HG03103 (cell line): ENCODE results near the gene TMEM273.

ENCODE experiments used
- ATAC-seq: cut with Tn5 transposase; IDR thresholded peaks from one replicate; pipeline ENCODE4 v1.9.1; 2021; ENCODE audit warnings: low read depth; ENCODE audit not compliant: unreplicated experiment

Gene TMEM273

GRCh38 chr10:49120911-49121310 is 67.3 kb downstream of the TMEM273 start:
- ATAC-seq: no peak

GRCh38 chr10:49119746-49120145 is 68.4 kb downstream of the TMEM273 start:
- no peak for ATAC-seq

- no peak for ATAC-seq
Measured at GRCh38 chr10:49118430-49119074, 69.6 kb downstream of the TMEM273 start.

DNA sequence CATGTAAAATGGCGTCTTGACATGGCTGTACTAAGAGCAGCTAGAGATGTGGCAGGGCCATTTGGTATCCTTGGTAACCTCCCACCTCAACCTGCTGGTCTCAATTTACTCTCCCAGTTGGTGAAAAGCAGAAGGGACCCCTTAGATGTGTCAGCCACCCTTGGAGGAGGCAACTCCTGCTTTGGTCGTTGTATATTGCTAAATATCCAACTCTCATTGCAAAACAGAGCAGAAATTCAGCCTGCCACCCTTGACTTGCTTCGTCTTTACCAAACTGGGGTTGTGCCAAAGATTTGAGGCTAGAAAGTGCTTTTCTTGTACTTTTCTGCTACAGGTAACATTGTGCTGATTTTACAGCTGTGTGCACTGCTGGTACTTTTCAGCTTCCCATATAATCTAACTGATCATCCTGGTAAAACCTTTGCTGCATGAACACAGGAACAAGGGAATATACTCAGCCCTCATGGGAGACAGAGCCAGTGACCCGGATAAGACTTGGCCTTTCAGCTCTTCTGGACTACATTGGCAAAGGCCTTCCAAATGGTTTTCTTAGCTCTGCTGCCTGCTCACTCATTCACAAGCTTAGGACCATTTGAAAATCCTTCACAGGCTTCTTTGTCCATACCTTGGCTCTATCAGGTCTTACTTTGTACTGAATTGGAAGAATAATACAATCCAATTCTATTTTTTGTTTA is 70.7 kb downstream of the TMEM273 start:
- ATAC-seq: no peak

DNA sequence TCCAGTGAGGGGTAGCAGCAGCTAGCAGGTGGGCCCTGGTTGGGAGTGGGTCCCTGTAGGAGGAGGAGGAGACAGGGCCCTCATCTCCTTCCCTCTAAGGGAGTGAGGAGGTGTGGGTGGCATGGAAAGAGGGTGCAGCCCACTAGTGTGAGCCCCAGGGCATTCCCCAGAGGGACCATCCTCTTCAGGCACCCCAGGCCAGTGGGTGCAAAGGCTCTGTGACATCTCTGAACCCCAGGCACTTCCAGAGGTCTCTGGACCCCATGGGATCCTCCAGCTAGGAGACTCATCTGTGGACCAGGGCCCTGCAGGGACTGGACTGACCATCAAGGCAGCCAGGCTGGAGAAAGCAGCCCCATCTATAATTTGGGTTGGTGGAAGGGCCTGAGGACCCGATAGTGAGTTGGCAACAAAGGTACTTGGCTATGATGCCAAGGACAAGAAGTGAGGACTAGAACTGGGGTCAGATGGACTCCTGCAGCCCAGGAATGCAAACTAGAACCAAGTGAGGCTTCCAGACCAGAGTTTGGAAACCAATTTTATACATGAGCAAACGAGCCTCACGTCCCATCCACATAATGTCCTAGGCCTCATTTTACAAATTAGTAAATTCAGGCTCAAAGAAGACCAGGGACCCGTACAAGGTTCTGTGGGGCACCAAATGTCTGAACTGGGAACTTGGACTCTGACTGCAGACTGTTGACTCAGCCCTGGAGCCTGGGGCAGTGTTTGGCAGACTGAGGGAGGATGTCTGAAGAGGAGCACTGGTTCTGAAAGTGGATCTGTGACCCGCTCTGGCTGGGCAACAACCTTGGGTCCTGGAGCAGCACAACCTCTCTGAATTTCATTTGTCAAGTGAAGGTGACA is 71.4 kb downstream of the TMEM273 start:
- ATAC-seq: no peak

- ATAC-seq: no peak
Measured at GRCh38 chr10:49115796-49116508, 72.2 kb downstream of the TMEM273 start.

DNA sequence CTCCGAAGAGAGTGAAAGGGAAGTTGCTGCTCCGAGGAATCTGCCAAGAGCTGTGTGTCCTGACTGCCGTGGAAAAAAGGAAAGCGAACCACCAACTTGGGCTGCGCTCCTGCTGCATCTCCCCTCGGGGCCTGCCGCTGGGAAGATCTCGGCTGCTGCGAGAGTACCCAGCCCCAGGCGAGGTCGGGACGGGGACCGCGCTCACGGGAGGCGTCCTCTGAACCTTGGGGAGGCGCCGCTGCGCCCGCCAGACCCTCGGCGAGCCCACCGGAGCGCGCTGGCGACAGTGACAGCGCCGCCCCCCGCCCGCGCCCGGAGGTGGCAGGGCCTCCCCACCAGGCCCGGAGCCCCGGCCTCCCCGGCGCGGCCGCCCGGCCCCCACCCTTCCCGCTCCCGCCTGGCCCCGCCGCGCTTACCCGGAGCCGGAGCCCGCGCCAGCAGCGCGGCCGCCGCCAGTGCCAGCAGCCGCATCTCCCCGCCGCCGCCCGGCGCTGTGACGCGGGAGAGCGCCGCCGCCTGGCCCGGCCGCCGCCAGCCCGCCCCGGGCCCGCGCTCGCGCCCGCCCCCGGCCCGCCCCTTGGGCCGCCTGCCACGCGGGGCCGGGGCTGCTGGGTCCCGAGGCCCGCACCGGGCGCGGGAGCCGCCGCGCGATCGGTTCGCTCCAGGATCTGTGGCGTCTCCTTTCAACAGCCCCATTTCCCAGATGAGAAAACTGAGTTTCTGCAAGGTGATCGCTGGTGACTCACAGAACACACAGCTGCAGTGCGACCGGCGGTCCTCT is 73.0 kb downstream of the TMEM273 start, which contains the start of gene VSTM4:
VSTM4 (minus strand) TSS at position 508 of the 781 bp plus-strand sequence; CDS start at position 471, 37 bp downstream.
- no peak for ATAC-seq

DNA sequence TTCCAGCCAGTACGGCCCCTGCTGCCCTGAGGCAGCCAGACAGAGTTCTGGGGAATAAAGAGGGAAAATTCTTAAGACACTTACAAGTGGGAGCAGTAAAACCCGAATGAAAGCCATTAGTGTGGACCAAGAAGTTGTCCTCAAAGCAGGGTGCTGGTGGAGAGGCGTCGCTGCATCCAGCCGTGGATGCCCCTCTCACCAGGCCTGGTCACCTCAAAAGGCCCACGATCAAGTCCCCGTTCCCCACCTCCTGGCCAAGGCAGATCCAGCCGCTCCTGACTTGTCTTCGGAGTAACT is 73.5 kb downstream of the TMEM273 start:
- ATAC-seq: no peak

- no peak for ATAC-seq
Measured at GRCh38 chr10:49113741-49114141, 74.5 kb downstream of the TMEM273 start.

GRCh38 chr10:49112851-49113250 is 75.3 kb downstream of the TMEM273 start:
- ATAC-seq: no peak

- ATAC-seq: no peak
Measured at GRCh38 chr10:49112098-49112497, 76.1 kb downstream of the TMEM273 start.

DNA sequence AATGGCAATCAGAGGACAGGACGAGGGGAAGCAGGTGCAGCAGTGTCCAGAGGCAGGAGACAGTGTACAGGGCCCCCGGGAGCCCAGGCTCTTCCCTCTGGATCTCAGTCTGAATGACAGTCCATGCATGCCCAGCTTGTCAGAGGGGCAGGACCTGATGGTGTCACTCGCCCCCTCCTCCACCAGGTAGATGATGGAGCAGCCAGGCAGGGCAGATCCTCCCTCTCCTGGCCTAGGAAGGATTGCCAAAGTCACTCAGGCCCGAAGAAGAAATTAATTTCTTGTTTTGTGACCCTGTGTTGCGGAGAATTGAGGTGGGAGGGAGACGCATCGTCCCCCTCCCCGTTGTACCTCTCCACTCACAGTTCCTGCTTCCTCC is 76.9 kb downstream of the TMEM273 start:
- no peak for ATAC-seq

GRCh38 chr10:49110684-49111319 is 77.4 kb downstream of the TMEM273 start:
- ATAC-seq: no peak

GRCh38 chr10:49109669-49110340 is 78.4 kb downstream of the TMEM273 start:
- no peak for ATAC-seq

DNA sequence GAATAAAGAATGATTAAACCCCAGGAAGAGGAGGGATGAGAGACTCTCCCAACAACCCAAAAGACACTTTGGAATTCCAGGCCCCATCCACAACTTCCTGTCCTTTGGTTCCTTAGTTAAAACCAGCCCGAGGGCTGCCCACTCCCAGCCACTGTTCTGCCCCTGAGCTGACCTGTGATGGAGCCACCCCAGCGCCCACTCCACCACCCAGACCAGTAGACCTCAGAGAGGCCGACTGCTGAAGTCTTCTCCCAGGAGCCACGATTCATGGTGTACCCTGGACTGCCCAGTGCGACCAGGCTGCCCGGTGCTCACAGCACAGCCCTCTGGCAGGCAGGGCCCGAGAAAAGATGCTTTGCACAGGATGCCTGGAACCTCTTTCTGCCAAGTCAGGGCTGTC is 79.5 kb downstream of the TMEM273 start:
- ATAC-seq: no peak

DNA sequence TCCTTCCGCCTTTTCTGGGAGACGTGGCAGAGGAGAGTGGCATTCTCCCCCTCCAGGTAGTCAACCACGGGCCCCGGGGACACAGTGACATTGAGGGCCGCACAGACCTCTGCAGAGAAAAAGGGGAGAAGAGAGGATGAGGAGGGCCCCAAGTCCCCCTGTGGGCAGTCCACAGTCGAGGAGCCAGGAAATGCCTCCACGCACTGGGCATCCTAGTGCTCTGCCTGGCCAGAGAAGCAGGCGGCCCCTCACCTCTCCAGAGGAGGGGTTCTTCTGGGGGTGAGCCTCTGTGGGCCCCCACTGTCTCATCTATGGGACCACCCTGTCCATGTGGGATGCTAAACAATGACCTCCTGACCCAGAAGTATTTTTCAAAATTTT is 80.3 kb downstream of the TMEM273 start:
- no peak for ATAC-seq

- no peak for ATAC-seq
Measured at GRCh38 chr10:49107111-49107886, 80.9 kb downstream of the TMEM273 start.

- ATAC-seq: no peak
Measured at GRCh38 chr10:49106451-49106850, 81.7 kb downstream of the TMEM273 start.
